GM10847 (cell line): ENCODE data around the gene AIDA.

Source experiments
- POLR2A ChIP-seq: IDR thresholded peaks from 2 replicates; pipeline ENCODE4 v1.6.1; 2011; ENCODE audit not compliant: insufficient read length; ENCODE audit errors: extremely low read depth

AIDA gene

DNA sequence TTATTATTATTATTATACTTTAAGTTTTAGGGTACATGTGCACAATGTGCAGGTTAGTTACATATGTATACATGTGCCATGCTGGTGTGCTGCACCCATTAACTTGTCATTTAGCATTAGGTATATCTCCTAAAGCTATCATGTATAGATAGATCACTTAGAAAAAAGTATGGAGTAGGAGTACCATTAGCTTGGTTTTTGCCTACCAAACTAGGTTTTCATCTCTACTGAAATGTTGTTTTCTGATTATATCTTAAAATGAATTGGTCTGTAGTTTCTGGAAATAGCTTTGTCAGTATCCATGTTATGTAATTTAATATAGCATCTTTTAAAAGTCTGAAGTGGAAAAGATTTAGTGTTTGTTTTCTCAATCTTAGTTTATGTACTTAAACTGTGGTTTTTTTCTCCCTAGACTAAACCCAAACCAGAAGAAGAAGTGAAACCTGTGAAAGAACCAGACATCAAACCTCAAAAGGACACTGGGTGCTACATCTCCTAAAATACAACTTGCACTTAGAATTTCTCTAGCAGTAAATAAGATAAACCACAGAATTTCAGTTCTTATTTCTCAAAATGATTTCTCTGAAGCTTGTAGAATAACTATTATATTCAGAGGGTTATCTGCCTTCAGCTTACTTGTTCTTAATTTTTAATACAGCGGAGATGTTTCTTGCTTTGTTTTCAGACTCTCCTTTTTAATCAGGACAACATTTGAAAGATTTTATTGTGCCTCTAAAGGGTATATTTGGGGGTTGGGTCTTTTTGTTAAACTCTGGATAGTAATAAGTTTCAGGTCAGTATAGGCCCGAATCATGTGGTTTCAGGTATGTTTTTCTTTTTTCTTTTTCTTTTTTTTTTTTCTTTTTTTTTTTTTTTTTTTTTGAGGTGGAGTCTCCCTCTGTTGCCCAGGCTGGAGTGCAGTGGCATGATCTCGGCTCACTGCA, 20.2 kb upstream of the AIDA start:
- TF ChIP-seq POLR2A: no peak

- TF ChIP-seq POLR2A: no peak
These were observed 18.6 kb upstream of the AIDA start for GRCh38 chr1:222730866-222731265.

DNA sequence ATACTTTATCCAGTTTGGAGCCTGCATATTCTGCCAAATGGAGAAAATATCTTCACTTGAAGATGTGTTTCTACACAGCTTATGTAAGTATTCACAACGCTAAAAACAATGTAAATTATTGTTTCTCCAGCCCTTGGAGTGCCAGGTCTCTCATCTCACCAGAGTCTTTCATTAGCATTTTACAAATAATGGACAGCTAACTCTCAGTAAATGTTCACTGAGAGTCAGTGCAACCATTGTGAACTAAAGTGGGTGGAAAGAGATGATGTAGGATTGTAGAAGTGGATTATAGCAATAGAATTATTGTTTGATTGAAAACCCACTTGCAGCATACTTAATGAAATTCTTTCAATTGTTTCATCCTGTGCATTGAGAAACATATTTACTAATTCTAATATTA, 16.5 kb upstream of the AIDA start:
- TF ChIP-seq POLR2A: no peak

DNA sequence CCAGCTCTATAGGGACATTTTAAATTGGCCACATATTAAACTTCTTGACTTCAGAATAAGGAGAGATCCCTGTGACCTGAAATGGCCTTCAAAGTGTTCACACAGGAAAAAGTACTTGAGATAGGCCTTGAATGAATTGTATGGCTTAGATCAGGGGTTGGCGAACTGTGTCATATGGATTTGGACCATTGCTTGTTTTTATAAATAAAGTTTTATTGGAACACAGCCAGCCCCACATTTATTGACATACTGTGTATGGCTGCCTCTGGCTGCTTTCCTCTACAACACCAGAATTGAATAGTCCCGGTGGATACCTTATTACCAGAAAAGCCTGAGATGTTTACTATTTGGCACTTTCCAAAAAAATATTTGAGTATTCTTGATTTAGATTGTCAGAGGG, 4.1 kb upstream of the AIDA start:
- no peak for TF ChIP-seq POLR2A

- TF ChIP-seq POLR2A: peak; percentile 51
These were observed 1.0 kb upstream of the AIDA start for GRCh38 chr1:222713091-222713961.

DNA sequence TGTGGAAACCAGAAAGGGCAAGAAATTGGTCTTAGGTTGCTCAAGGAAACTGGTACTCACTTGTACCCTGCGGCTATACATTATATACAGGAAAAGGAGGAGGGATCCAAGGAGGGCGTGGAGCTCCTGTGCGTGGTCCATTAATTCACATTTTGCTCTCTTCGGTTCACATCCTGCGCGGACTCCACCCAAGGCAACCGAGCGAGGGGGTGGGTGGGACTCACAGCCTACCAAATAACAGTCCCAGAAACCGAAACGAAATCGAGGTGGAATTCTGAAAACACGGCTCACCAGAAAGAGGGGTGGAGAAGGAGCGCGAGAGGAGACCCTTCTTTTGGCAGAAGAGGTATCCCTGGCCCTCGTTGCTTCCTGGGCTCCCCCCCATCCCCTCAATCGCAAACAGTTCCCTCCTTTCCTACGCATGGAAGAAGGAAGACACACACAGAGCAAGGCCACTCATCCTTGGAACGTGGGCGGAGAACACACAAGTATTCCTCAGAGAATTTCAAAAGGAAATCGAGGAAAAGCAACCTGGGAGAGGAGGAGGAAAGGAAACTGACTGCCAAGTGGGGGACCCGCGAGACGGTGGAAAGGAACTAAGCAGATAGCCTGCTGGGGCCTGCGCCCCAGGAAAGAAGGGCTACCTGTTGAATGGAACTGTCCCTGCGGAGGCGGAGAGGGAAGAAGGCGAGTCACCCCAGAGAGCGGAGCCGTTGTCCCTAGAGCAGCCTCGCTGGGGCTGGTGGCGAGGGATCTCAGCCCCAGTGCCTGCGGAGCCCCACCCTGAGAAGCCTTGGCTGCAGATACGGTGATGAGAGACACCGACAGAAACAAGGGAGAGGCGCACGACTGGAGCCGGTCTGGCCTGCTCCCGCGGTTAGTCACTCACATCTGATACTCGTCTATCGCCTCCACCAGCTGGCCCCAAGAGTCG, 705 bp downstream of the AIDA start:
- TF ChIP-seq POLR2A: no peak

GRCh38 chr1:222709700-222710153, 2.6 kb downstream of the AIDA start:
- no peak for TF ChIP-seq POLR2A

- TF ChIP-seq POLR2A: no peak
These were observed 5.5 kb downstream of the AIDA start for GRCh38 chr1:222706815-222707214.

DNA sequence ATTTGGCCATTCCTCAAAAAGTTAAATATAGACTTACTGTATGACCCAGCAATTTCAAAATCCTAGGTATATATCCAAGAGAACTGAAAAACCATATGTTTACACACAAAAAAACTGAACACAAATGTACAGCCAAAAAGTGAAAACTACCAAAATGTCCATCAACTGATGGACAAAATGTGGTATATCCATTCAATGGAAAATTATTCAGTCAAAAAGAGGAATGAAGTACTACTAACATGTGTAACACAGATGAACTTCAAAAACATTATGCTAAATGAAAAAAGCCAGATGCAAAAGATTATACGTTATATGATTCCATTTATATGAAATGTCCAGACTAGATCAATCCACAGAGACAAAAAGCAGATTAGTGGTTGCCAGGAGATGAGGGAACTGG, 8.0 kb downstream of the AIDA start:
- TF ChIP-seq POLR2A: no peak

DNA sequence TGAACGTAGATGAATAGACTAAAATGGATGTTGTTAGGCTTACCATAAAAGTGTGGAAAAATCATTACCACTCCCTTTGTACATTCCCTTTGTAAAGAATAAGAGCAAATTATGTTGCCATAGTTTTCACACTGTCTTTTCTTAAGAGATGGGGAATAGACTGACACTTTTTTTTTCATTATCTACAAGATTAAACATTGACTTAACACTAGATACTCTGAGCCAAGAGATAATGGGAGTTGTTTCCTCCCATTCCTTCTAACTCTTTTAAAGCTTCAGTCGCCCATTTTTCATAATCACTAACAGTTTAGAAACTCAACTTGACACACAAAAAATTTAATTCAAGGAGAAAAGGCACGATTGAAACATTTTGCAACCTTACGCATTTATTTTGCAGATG, 10.1 kb downstream of the AIDA start:
- TF ChIP-seq POLR2A: no peak

- TF ChIP-seq POLR2A: no peak
These were observed 14.5 kb downstream of the AIDA start for GRCh38 chr1:222697826-222698225.

DNA sequence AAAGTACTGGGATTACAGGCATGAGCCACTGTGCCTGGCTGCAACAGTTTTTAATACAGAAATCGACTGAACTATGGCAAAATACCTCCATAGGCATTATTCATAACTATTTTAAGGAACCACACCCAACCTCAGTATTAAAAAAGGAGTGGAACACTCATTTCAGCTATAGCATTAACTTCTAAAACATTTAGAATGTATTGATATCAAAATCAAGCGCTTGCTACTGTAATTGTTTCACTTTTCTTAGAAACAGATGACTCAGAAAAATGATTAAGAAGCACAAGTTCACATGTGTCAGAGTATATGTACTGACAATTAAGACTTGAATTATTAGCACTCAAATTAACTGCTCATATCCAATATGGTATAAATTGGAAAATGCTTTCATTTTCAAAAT, 15.1 kb downstream of the AIDA start:
- no peak for TF ChIP-seq POLR2A

GRCh38 chr1:222696741-222697140, 15.6 kb downstream of the AIDA start:
- no peak for TF ChIP-seq POLR2A

DNA sequence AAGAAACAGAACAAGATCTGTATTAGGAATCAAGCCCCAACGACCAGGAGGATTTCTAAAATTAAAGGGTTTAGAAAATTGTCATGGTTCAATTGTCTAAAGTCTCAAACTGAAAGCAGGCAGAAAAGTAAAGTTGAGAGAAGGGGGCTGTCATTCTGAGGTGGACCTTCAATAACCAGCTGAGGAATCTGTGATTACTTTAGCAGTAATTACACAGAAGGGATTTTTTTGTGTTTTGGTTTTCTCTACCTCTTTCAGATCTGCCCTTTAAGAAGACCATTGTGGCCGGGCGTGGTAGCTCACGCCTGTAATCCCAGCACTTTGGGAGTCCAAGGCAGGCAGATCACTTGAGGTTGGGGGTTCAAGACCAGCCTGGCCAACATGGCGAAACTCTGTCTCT, 17.4 kb downstream of the AIDA start:
- no peak for TF ChIP-seq POLR2A

- TF ChIP-seq POLR2A: no peak
These were observed 21.3 kb downstream of the AIDA start for GRCh38 chr1:222691016-222691415.
